HFF-Myc (cell line): ENCODE measurements around the gene KIAA0040.
A peak's percentile ranks its signal among the peaks of the same experiment; 100 is the strongest.

Source experiments
- DNase-seq: peaks from one replicate; pipeline ENCODE4 v3.0.0-alpha.2; 2011; ENCODE audit warnings: low read depth; ENCODE audit errors: extremely low read depth
- H3K4me3 ChIP-seq: replicated peaks from 2 replicates; pipeline ENCODE4 v1.5.1; 2011; ENCODE audit warnings: low read depth, mild to moderate bottlenecking, control low read depth, low read length
- CTCF ChIP-seq: IDR thresholded peaks from 2 replicates; pipeline ENCODE4 v1.5.1; 2012; ENCODE audit warnings: mild to moderate bottlenecking, low read depth, low read length, control low read depth; ENCODE audit errors: missing control alignments

The KIAA0040 gene

DNA sequence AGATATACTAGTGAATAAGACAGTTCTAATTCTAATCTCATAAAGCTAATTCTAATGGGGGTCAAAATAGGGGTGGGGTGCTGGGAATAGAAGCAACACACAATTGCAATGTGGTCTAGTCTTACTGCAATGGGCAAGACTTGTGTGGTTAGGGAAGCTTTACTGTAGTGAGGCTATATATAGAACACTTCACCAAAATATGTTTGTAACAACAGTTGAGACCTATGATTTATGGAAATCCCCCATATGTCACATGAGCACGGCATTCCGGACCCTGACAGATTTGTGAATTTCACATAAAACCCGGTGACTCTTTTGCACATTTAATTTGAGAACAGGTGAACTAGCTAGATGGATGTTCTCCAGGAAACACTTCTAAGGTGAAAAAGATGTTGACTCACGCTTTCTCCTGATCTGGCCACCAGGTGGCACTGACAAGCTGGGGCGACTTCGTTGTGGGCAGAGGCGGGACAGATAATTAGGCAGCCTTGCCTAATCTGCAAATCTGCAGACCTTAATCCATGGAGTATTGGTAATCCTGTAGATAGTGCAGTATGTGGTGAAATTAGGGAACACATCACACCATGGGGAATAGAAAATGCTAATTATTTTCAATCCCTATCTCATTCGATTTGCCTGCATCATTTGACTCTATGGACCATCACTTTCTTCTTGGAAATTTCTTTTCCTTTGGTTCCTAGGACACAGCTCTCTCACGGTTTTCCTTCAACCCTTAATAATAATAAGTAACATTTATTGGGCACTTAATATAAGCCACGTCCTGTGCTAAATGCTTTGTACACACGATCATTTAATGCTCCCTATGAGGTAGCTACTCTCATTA lies 37.7 kb downstream of the KIAA0040 start:
- DNase-seq = no peak

DNA sequence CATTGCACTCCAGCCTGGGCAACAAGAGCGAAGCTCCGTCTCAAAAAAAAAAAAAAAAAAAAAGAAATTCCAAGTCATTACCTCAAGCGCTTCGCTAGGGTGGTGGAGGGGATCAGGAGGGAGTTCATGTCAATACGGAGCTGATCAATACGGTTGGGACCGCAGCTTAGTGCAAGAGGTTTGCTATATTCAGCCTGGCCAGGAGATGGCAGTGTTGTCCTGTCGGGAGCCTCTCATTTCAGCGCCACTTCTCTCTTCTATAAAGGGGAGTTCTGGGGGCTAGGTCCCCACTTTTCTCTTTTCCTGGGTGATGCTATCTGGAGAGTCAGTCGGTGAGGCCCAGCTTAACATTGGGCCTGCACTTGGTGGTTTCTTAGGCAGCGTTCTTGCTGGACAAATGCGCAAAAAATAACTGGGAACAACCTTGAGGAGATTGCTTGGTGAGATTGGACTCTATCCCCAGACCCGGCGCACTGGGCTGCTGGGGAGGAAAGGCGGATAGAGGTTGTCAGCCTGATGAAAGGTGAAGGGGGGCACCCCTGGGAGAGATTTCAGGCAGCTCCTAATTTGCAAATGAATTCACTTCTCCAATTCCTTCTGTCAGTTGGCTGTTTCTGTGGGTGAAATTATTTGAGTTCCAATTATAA lies 40.4 kb downstream of the KIAA0040 start:
- TF ChIP-seq CTCF = peak; percentile 82
- no peak for DNase-seq
- no peak overlapping the region for H3K4me3 ChIP-seq

More for the DNA sequence above, 37.7 kb downstream of the KIAA0040 start:
- no peak overlapping the region for H3K4me3 ChIP-seq
- peak; percentile 88 for TF ChIP-seq CTCF

DNA sequence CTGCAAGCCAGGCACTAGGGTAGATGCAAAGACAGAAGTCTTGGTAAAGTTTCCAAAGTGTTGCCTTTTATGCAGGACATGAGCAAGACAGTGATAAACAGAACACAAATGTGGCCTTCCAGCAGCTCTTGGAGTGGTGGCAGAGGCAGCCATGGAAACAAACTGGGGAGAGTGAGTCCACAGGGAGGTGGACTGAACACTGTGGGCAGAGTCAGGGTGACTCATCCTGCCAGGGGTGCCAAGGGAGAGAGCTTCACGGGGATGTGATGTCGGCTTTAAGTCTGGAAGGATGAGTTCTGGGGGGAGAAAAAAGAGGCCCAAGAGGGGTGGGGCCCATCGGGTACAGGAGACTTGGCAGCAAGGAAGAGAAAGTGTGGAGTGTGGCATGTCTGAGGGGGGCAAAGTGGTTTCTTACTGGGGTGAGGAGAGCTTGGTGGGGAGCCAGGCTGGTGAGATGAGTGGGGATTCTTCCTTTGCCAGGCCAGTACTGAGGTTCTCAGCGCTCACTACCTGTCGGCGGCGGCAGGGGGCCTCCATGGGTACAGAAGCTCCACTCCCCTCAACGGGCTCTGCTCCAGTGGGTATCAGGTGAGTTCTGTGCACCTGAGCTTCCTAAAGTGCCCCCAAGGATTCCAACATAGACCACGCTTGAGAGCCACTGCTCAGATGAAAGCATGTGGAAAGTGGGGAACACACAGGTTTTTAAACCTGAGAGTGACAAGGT lies 41.8 kb downstream of the KIAA0040 start:
- no peak for TF ChIP-seq CTCF
- no peak overlapping the region for H3K4me3 ChIP-seq
- no peak for DNase-seq

GRCh38 chr1:175148068-175148467 lies 44.5 kb downstream of the KIAA0040 start:
- no peak for DNase-seq
- no peak overlapping the region for H3K4me3 ChIP-seq
- no peak for TF ChIP-seq CTCF

DNA sequence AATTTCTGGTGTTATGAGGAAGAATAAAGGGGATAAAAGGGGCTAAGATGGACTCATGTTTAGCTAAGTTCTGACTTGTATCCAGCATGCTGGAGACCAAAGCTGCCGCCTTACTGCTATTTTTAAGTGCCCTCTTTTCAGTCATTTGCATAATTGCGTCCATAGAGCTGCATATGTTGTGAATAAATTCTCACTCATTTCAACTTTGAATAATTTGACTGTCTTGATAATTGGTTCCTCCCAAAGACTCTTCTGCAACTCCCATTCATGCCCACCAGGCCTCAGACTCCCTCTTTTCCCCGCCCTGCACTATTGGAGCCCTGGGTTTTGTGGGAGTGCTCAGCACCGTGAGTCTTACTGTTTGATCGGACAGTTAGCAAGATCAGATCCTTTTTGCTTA lies 45.0 kb downstream of the KIAA0040 start:
- H3K4me3 ChIP-seq = no peak overlapping the region
- no peak for TF ChIP-seq CTCF
- DNase-seq = no peak

- no peak overlapping the region for H3K4me3 ChIP-seq
- DNase-seq = no peak
- peak; percentile 92 for TF ChIP-seq CTCF
These were observed 45.9 kb downstream of the KIAA0040 start for GRCh38 chr1:175146529-175147213.
